IMR-90 (cell line): ENCODE measurements around the gene EIF5A. TPM values are rescaled to one million over a fixed set of nuclear protein-coding genes. Genes with fewer than 3 reads are reported as not detected.

Experiments
- ATAC-seq: fragments of 200-7000 bp; cut with Tn5 transposase; 2 replicates; pipeline ENCODE4 v1.9.1; 2020; ENCODE audit warnings: low read depth, mild to moderate bottlenecking, moderate library complexity
- BruUV-seq: library from RNA; stranded (reverse); fragments of 400-500 nt; replicated peaks from 2 replicates; lab custom pipeline; 2021; lab: Mats Ljungman, UMichigan
- CTCF ChIA-PET: fragments of 300-600 bp; formaldehyde crosslinking; extraction: SDS; loops from one replicate; lab custom pipeline; 2021; ENCODE audit warnings: antibody characterized with exemption; lab: Yijun Ruan, JAX
- POLR2A ChIA-PET: fragments of 300-600 bp; sonication (Branson Sonifier 250); formaldehyde crosslinking; loops from one replicate; lab custom pipeline; 2022; ENCODE audit warnings: antibody characterized with exemption; ENCODE audit not compliant: unreplicated experiment; lab: Charles Lee
- DNase-seq: peaks from one replicate; pipeline ENCODE4 v3.0.0; 2013
- H2AFZ ChIP-seq: replicated peaks from 2 replicates; pipeline ENCODE3; 2013; ENCODE audit warnings: low read length, mild to moderate bottlenecking; ENCODE audit not compliant: poor library complexity
- H2AK5ac ChIP-seq: 2 replicates; pipeline ENCODE4 v1.6.1; 2013; ENCODE audit warnings: low read depth, low read length, inconsistent platforms
- H2AK9ac ChIP-seq: replicated peaks from 2 replicates; pipeline ENCODE3; 2013; ENCODE audit warnings: mild to moderate bottlenecking, low read depth, low read length, moderate library complexity; ENCODE audit not compliant: poor library complexity
- H2BK120ac ChIP-seq: 2 replicates; pipeline ENCODE4 v1.6.1; 2013; ENCODE audit warnings: low read depth, low read length, inconsistent platforms
- H2BK15ac ChIP-seq: 3 replicates; pipeline ENCODE4 v1.6.1; 2013; ENCODE audit warnings: low read depth, low read length, inconsistent platforms
- H2BK20ac ChIP-seq: 2 replicates; pipeline ENCODE4 v1.6.1; 2013; ENCODE audit warnings: low read depth, mild to moderate bottlenecking, inconsistent platforms, low read length, moderate library complexity
- H2BK5ac ChIP-seq: 2 replicates; pipeline ENCODE4 v1.6.1; 2013; ENCODE audit warnings: mild to moderate bottlenecking, low read depth, low read length, inconsistent platforms; ENCODE audit not compliant: poor library complexity, severe bottlenecking
- H3K14ac ChIP-seq: replicated peaks from 2 replicates; pipeline ENCODE4 v1.6.1; 2013; ENCODE audit warnings: low read depth, low read length, inconsistent platforms
- H3K18ac ChIP-seq: 2 replicates; pipeline ENCODE4 v1.6.1; 2013; ENCODE audit warnings: low read depth, low read length, control low read depth
- H3K23ac ChIP-seq: 2 replicates; pipeline ENCODE4 v1.6.1; 2013; ENCODE audit warnings: low read depth, low read length, inconsistent platforms
- H3K27ac ChIP-seq: 2 replicates; pipeline ENCODE4 v1.5.1; 2013; ENCODE audit warnings: mild to moderate bottlenecking, control low read depth, low read length; ENCODE audit not compliant: insufficient read depth
- H3K27me3 ChIP-seq: 2 replicates; pipeline ENCODE4 v1.6.1; 2013; ENCODE audit warnings: low read length; ENCODE audit not compliant: control insufficient read depth, insufficient read depth
- H3K36me3 ChIP-seq: 2 replicates; pipeline ENCODE4 v1.6.1; 2013; ENCODE audit warnings: low read length, mixed read lengths; ENCODE audit not compliant: control insufficient read depth, insufficient read depth
- H3K4ac ChIP-seq: 2 replicates; pipeline ENCODE4 v1.6.1; 2013; ENCODE audit warnings: low read depth, low read length, inconsistent platforms
- H3K4me1 ChIP-seq: 2 replicates; pipeline ENCODE4 v1.6.1; 2013; ENCODE audit warnings: low read length, mixed read lengths; ENCODE audit not compliant: control insufficient read depth, insufficient read depth
- H3K4me2 ChIP-seq: 2 replicates; pipeline ENCODE4 v1.6.1; 2013; ENCODE audit warnings: low read depth, mild to moderate bottlenecking, control low read depth, low read length, moderate library complexity
- H3K4me3 ChIP-seq: 2 replicates; pipeline ENCODE4 v1.5.1; 2013; ENCODE audit warnings: low read depth, mild to moderate bottlenecking, control low read depth, low read length, moderate library complexity; ENCODE audit not compliant: insufficient read depth
- H3K56ac ChIP-seq: 2 replicates; pipeline ENCODE4 v1.6.1; 2013; ENCODE audit warnings: low read length, inconsistent platforms; ENCODE audit not compliant: insufficient read depth; ENCODE audit errors: extremely low read depth
- H3K79me1 ChIP-seq, 2 experiments: 2 replicates each; pipeline ENCODE4 v1.6.1; 2013; ENCODE audit warnings: low read length in 2 of 2, inconsistent platforms in 1 of 2, low read depth in 1 of 2
- H3K9ac ChIP-seq: 2 replicates; pipeline ENCODE4 v1.6.1; 2013; ENCODE audit warnings: low read depth, low read length, control low read depth
- H3K9me1 ChIP-seq: 2 replicates; pipeline ENCODE4 v1.6.1; 2013; ENCODE audit warnings: low read length, inconsistent platforms; ENCODE audit not compliant: insufficient read depth
- H3K9me3 ChIP-seq: 2 replicates; pipeline ENCODE4 v1.6.1; 2013; ENCODE audit warnings: low read length; ENCODE audit not compliant: control insufficient read depth, insufficient read depth
- H4K20me1 ChIP-seq: 2 replicates; pipeline ENCODE4 v1.6.1; 2013; ENCODE audit warnings: low read length, inconsistent platforms; ENCODE audit not compliant: insufficient read depth
- H4K5ac ChIP-seq: 2 replicates; pipeline ENCODE4 v1.6.1; 2013; ENCODE audit warnings: mild to moderate bottlenecking, low read depth, low read length, control low read depth
- H4K8ac ChIP-seq, 2 experiments: 2 replicates each; pipeline ENCODE4 v1.6.1; 2013; ENCODE audit warnings: low read depth in 2 of 2, low read length in 2 of 2, control low read depth in 1 of 2, inconsistent platforms in 1 of 2
- H4K91ac ChIP-seq: 2 replicates; pipeline ENCODE4 v1.6.1; 2013; ENCODE audit warnings: low read depth, low read length, inconsistent platforms; ENCODE audit not compliant: insufficient read depth
- MAZ ChIP-seq: IDR thresholded peaks from 2 replicates; pipeline ENCODE4 v1.6.1; 2012; ENCODE audit warnings: low read depth, mild to moderate bottlenecking, low read length, improper control_type of control experiment, moderate library complexity, borderline replicate concordance
- MXI1 ChIP-seq: IDR thresholded peaks from 2 replicates; pipeline ENCODE4 v1.6.1; 2012; ENCODE audit warnings: low read depth, mild to moderate bottlenecking, low read length, moderate library complexity, borderline replicate concordance
- RFX5 ChIP-seq: IDR thresholded peaks from 2 replicates; pipeline ENCODE4 v1.8.0; 2012; ENCODE audit warnings: low read depth, mild to moderate bottlenecking, low read length, moderate library complexity
- WGBS, 2 experiments: methylation state at CpG; one replicate each; pipeline versions ENCODE4 v1.1.5 to v1.1.7; 2013; ENCODE audit warnings: missing lambda C conversion rate in 2 of 2; ENCODE audit not compliant: insufficient read length in 1 of 2; ENCODE audit errors: extremely low coverage in 2 of 2; 5-methylcytosine and 5-hydroxymethylcytosine counted together
- dilution Hi-C: fragments of 300-500 bp; cut with HindIII; formaldehyde crosslinking; loops from one replicate; pipeline ENCODE4 v1.14.3; 2018; ENCODE audit warnings: low sequenced_read_pairs; ENCODE audit not compliant: unreplicated experiment
- in situ Hi-C: fragments of 300-500 bp; cut with MboI; formaldehyde crosslinking; loops from 3 replicates; pipeline ENCODE4 v1.14.3; 2019; ENCODE audit warnings: low sequenced_read_pairs, inconsistent platforms, mixed read lengths
- intact Hi-C: fragments of 100-400 bp; cut with micrococcal nuclease; formaldehyde crosslinking; loops from 2 replicates; pipeline ENCODE4 v1.10.0; 2022
- polyA plus RNA-seq, 3 experiments: library from polyadenylated mRNA; depleted of rRNA; stranded (reverse); fragments of >200 nt; gene quantifications; 2 replicates each; pipeline ENCODE4 v1.2.3, GENCODE V29; 2012; ENCODE audit warnings: low replicate concordance in 1 of 3
- total RNA-seq: library from RNA; depleted of rRNA; stranded (reverse); fragments of >200 nt; gene quantifications from 2 replicates; pipeline ENCODE4 v1.2.3, GENCODE V29; 2012
- TF ChIP-seq, protein P1 (sequence below): fragments of 150-350 bp; IDR thresholded peaks from 2 replicates; pipeline ENCODE4 v1.6.1; 2017; ENCODE audit warnings: mild to moderate bottlenecking, antibody characterized with exemption, low read length, low read depth

Gene EIF5A
- total and polyA plus RNA-seq, 2 of the 4 experiments (the other 2 are of a cell fraction): 782 to 883 TPM

DNA sequence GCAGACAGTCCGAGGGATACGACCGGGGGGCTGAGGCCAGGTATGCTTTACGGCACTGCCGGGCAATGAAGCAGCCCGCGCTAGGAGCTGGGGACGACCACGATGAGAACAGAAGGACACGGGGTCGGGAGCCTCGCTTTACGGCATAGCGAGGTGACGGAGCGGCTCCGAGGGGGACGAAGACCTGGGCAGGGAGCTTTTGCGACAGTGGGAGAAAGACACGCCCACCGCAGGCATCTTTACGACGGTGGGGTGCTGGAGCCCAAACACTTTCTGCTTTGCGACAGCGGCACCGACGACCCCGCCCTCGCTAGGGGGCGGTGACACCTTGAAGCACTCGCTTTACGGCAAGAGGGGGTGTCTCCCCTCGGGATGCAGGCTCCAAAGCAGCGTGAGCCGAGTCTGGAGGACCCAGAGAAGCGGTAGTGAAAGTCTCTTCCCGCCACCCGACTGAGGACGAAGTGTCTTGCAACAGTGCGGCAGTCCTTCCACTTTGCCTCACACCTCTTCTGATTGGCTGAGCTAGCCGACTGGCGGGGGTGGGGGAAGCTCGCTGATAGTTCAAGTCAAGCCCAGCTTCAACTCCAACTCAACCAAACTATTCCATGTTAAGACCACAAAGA is 22.1 kb downstream of the EIF5A start (continued):
- TF ChIP-seq, protein P1, sequence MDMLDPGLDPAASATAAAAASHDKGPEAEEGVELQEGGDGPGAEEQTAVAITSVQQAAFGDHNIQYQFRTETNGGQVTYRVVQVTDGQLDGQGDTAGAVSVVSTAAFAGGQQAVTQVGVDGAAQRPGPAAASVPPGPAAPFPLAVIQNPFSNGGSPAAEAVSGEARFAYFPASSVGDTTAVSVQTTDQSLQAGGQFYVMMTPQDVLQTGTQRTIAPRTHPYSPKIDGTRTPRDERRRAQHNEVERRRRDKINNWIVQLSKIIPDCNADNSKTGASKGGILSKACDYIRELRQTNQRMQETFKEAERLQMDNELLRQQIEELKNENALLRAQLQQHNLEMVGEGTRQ: peak; percentile 23; the same call in 1 of the 2 replicates

DNA sequence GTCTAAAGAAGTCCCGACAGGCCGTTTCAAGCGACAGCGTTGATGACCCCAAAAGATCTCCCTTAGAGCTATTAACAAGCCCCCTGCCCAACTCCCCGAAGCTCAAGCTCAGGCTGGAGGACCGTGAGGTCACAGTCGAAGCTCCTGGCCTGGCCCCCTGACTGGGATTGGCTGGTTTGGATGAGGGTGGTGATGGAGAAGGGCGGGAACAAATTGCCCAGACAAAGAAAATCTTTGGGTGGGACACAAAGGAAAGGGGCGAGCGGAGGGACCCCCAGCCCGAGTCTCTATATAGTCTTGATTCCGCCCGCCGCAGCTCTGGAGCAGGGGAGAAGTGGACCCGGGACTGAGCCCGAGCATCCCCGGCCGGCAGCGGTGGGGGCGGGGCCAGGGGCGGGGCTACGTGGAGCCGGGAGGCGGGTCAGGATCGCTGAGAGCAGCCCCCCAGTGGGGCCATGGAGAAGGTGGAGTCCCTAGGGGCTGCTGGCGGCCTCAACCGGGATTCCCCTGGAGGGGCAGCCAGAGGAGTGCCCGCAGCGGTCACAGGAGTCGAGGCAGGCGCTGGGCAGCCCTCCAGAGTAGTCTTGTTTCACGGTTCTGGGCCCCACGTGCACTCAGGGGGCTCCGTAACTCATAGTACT is 22.7 kb downstream of the EIF5A start:
- Histone ChIP-seq H2BK15ac (0 out of 3 replicates have a peak overlapping the region, but pooled peaks have one; percentile 26), H4K91ac (peak overlapping the region; percentile 45), H2BK5ac (peak overlapping the region; percentile 65), H3K56ac (peak overlapping the region; percentile 45), H3K14ac (peak overlapping the region; percentile 62), H3K4me1 (peaks cover 5% of the 10 kb centered on the region; the same call in 1 of the 2 replicates), H2AFZ (peak overlapping the region; percentile 97), H3K18ac (no peak overlapping the region), H3K4me2 (peak overlapping the region; percentile 93), H3K4ac (peak overlapping the region; percentile 53), H2AK9ac (peak overlapping the region; percentile 83), H3K9ac (peak overlapping the region; percentile 71), H2BK20ac (no peak overlapping the region), H3K9me1 (peaks cover 6% of the 10 kb centered on the region; the same call in 1 of the 2 replicates), H4K5ac (peak overlapping the region; percentile 58), H3K36me3 (peaks cover 9% of the 10 kb centered on the region), H3K79me1 (peaks cover 10 to 21% of the 10 kb centered on the region in 2 experiments; a peak in 3 of 4 replicates), H3K23ac (peak overlapping the region; percentile 10; the same call in 1 of the 2 replicates), H2AK5ac (peak overlapping the region; percentile 35; the same call in 1 of the 2 replicates), H3K27me3 (peaks cover 5% of the 10 kb centered on the region), H3K27ac (peak overlapping the region; percentile 72), H3K4me3 (peak overlapping the region; percentile 86), H3K9me3 (no peaks in the 10 kb centered on the region), H2BK120ac (no peak overlapping the region), H4K20me1 (no peaks in the 10 kb centered on the region), H4K8ac (peak overlapping the region; percentile 39 to 85; a peak in 3 of 4 replicates)
- ChIA-PET CTCF (no interaction called here), POLR2A (no interaction called here)
- in situ Hi-C loops (loop anchor here (5.0 kb wide), 1 partner anchor 53 kb away; no protein-coding TSS in a partner anchor), dilution Hi-C loops (no loop called here), intact Hi-C loops (loop anchor here (10.0 kb wide), 1 partner anchor 235 kb away; the partner anchor contains the start of gene SENP3)
- ATAC-seq (peak; percentile 79), DNase-seq (peak; percentile 70)
- no TSS peak for BruUV-seq
- TF ChIP-seq RFX5 (no peak), MXI1 (0 out of 2 replicates have a peak, but pooled peaks have one; percentile 10), MAZ (peak; percentile 43; the same call in 1 of the 2 replicates)
- 0% methylated on average over 12 of the region's 34 CpGs; no CpG with 5 or more reads in 1 of the 2 experiments for WGBS, 2 experiments
